Nephron (organoid): ENCODE results near the gene CPSF2.

Experiments
- H3K27ac Mint-ChIP-seq, 3 experiments: 2 replicates each; pipeline ENCODE4 v1.8.0; 2020; ENCODE audit warnings: mixed read lengths in 3 of 3, mild to moderate bottlenecking in 2 of 3, moderate library complexity in 1 of 3
- H3K27me3 Mint-ChIP-seq: 2 replicates; pipeline ENCODE4 v1.8.0; 2021; ENCODE audit warnings: low read depth, mild to moderate bottlenecking, moderate library complexity, mixed read lengths
- H3K36me3 Mint-ChIP-seq: 2 replicates; pipeline ENCODE4 v1.8.0; 2020; ENCODE audit warnings: low read depth, mixed read lengths
- H3K4me1 Mint-ChIP-seq: 2 replicates; pipeline ENCODE4 v1.8.0; 2020; ENCODE audit warnings: mixed read lengths
- H3K4me3 Mint-ChIP-seq, 3 experiments: 2 replicates each; pipeline ENCODE4 v1.8.0; 2020; ENCODE audit warnings: mild to moderate bottlenecking in 3 of 3, mixed read lengths in 3 of 3, moderate library complexity in 2 of 3
- H3K9me3 Mint-ChIP-seq: 2 replicates; pipeline ENCODE4 v1.8.0; 2020; ENCODE audit warnings: mixed read lengths
- CTCF ChIP-seq, 3 experiments: fragments of 200-600 bp; sonication (generic); IDR thresholded peaks; one replicate each; pipeline ENCODE4 v1.5.0; 2021; ENCODE audit warnings: antibody characterized with exemption in 3 of 3; ENCODE audit not compliant: unreplicated experiment in 3 of 3

Gene CPSF2

DNA sequence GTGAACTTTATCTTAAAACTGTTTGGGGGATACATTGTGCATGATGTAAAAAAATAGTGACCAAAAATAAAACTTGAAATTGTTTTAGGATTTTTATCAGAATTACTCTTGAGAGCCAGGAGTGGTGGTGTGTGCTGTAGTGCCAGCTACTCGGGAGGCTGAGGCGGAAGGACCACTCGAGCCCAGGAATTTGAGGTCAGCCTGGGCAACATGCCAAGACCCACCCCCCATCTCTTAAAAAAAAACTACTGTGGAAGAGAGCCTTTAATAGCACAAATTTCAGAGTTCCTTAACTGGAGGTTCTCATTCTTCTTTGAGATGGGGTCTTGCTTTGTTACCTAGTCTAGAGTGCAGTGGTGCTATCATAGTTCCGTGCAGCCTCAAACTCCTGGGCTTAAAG, 21.5 kb downstream of the CPSF2 start:
- H3K27me3 Mint-ChIP-seq, result no peaks in the 10 kb centered on the region
- H3K9me3 Mint-ChIP-seq, result no peaks in the 10 kb centered on the region
- H3K36me3 Mint-ChIP-seq, result peaks cover 61% of the 10 kb centered on the region
- H3K4me3 Mint-ChIP-seq, result no peak overlapping the region
- no peak for TF ChIP-seq CTCF (IDR thresholded peaks at IDR 0.05; ENCODE audit: unreplicated experiment in 3 of 3)
- H3K27ac Mint-ChIP-seq, result no peak overlapping the region
- no peaks in the 10 kb centered on the region for H3K4me1 Mint-ChIP-seq

DNA sequence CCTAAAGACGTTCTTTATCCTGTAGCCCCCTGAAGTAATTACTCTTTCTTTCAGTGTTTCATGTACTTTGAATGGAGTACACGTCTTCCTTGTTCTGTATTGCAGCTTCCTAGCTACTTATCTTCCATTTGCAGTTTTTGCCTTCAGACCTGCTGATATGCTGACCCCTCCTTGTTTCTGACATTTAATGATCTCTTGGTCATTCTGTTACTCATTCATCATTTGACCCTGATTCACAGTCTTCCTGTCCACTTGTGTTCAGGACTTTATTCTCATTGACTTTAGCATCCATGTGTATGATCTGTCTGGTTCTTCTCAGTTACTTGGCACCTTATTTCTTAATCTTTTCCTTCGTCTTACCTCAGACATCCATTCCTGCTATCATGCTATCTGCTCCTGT, 22.2 kb downstream of the CPSF2 start:
- Mint-ChIP-seq H3K36me3 (peaks cover 61% of the 10 kb centered on the region), H3K4me3 (no peak overlapping the region), H3K4me1 (no peaks in the 10 kb centered on the region), H3K27ac (no peak overlapping the region), H3K9me3 (no peaks in the 10 kb centered on the region), H3K27me3 (no peaks in the 10 kb centered on the region)
- TF ChIP-seq CTCF (IDR thresholded peaks at IDR 0.05; ENCODE audit: unreplicated experiment in 3 of 3), result no peak

GRCh38 chr14:92144708-92145107, 22.9 kb downstream of the CPSF2 start:
- no peak overlapping the region for H3K4me3 Mint-ChIP-seq
- H3K27me3 Mint-ChIP-seq, result no peaks in the 10 kb centered on the region
- no peaks in the 10 kb centered on the region for H3K4me1 Mint-ChIP-seq
- H3K36me3 Mint-ChIP-seq, result peaks cover 66% of the 10 kb centered on the region
- H3K9me3 Mint-ChIP-seq, result no peaks in the 10 kb centered on the region
- no peak for TF ChIP-seq CTCF (IDR thresholded peaks at IDR 0.05; ENCODE audit: unreplicated experiment in 3 of 3)
- no peak overlapping the region for H3K27ac Mint-ChIP-seq

DNA sequence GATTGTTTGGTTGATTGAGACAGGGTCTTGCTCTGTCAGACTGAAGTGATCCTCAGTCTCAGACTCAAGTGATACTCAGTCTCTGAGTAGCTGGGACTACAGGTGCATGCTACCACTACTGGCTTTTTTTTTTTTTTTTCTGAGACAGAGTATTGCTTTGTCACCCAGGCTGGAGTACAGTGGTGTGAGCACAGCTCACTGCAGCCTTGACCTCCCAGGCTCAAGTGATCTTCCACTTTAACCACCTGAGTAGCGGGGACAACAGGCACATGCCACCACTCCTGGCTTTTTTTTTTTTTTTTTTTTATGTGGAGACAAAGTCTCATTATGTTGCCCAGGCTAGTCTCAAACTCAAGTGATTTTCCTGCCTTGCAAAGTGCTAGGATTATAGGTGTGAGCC, 31.8 kb downstream of the CPSF2 start:
- Mint-ChIP-seq H3K4me3 (no peak overlapping the region), H3K36me3 (peaks cover 67% of the 10 kb centered on the region), H3K27me3 (no peaks in the 10 kb centered on the region), H3K4me1 (no peaks in the 10 kb centered on the region), H3K9me3 (no peaks in the 10 kb centered on the region), H3K27ac (no peak overlapping the region)
- TF ChIP-seq CTCF (IDR thresholded peaks at IDR 0.05; ENCODE audit: unreplicated experiment in 3 of 3), result no peak

- H3K36me3 Mint-ChIP-seq, result peaks cover 68% of the 10 kb centered on the region
- no peaks in the 10 kb centered on the region for H3K9me3 Mint-ChIP-seq
- H3K27me3 Mint-ChIP-seq, result no peaks in the 10 kb centered on the region
- no peak for TF ChIP-seq CTCF (IDR thresholded peaks at IDR 0.05; ENCODE audit: unreplicated experiment in 3 of 3)
- H3K4me3 Mint-ChIP-seq, result no peak overlapping the region
- H3K27ac Mint-ChIP-seq, result no peak overlapping the region
- H3K4me1 Mint-ChIP-seq, result no peaks in the 10 kb centered on the region
Measured at GRCh38 chr14:92154283-92154942, 32.6 kb downstream of the CPSF2 start.

DNA sequence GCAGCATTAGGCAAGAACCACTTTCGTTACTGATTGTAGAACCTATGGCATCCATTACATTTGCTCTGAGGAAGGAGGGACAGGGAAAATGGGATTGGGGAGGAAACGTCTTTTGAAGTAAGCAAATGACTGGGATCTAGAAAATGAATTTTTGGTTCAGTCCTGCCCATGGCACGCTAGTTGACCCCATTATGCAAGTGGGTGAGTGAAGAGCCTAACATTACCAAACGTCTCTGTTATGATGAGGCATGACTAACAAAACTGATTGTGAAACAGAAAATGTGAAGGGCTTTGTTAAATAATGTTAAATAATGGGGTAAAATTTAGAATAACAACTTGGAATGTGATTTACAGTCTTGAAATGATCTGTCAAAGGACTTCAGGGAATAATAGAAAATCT, 38.9 kb downstream of the CPSF2 start:
- H3K4me1 Mint-ChIP-seq, result no peaks in the 10 kb centered on the region
- H3K9me3 Mint-ChIP-seq, result peaks cover 23% of the 10 kb centered on the region
- H3K4me3 Mint-ChIP-seq, result no peak overlapping the region
- peak overlapping the region in 1 of 3 experiments; percentile 62 for H3K27ac Mint-ChIP-seq
- no peak for TF ChIP-seq CTCF (IDR thresholded peaks at IDR 0.05; ENCODE audit: unreplicated experiment in 3 of 3)
- no peaks in the 10 kb centered on the region for H3K27me3 Mint-ChIP-seq
- peaks cover 83% of the 10 kb centered on the region for H3K36me3 Mint-ChIP-seq
